Mammary epithelial cell (primary cell): Measurements from ENCODE around the gene CENATAC.
"Not testable (repeated sequence)": the region's sequence is repeated elsewhere in the genome, so short reads cannot be mapped to it uniquely, and the experiment has no call there.

Source experiments
- CTCF ChIP-seq, 2 donors: IDR thresholded peaks in 1 of 2; conservative IDR thresholded peaks in 1 of 2; 2 replicates each; pipeline ENCODE4 v1.5.1; 2011 to 2012; ENCODE audit warnings: inconsistent platforms in 2 of 2, low read length in 2 of 2, mild to moderate bottlenecking in 2 of 2, control low read depth in 1 of 2, low read depth in 1 of 2; ENCODE audit not compliant: insufficient read depth in 1 of 2; ENCODE audit errors: extremely low read depth in 1 of 2
- EZH2 ChIP-seq: IDR thresholded peaks from 2 replicates; pipeline ENCODE4 v1.6.1; 2012; ENCODE audit warnings: low read length, inconsistent platforms, borderline replicate concordance

- not testable (repeated sequence) for TF ChIP-seq CTCF (conservative IDR thresholded peaks at IDR 0.05 in 1 of 2, IDR thresholded peaks at IDR 0.05 in 1 of 2; ENCODE audit: extremely low read depth in 1 of 2, insufficient read depth in 1 of 2, low read depth in 1 of 2, low read length in 2 of 2); EZH2
Measured at GRCh38 chr11:119033421-119033820, 35.5 kb downstream of the CENATAC start.
